Coronary artery (tissue), 2 donors: ENCODE measurements around the gene DCAF6.
A peak's percentile ranks its signal among the peaks of the same experiment; 100 is the strongest.

ENCODE experiments used
- DNase-seq: peaks from one replicate; pipeline ENCODE4 v3.0.0-alpha.2; 2017; ENCODE audit warnings: low spot score
- H3K27ac ChIP-seq, 2 donors: fragments of 200-600 bp; sonication (generic); one replicate each; pipeline ENCODE4 v1.5.1; 2016 to 2019
- H3K4me3 ChIP-seq: fragments of 200-600 bp; sonication (generic); 2 replicates; pipeline ENCODE4 v1.5.1; 2016; ENCODE audit warnings: mild to moderate bottlenecking, moderate library complexity
- CTCF ChIP-seq: fragments of 200-600 bp; sonication (generic); IDR thresholded peaks from one replicate; pipeline ENCODE4 v1.5.1; 2019; ENCODE audit warnings: antibody characterized with exemption

DCAF6 gene

GRCh38 chr1:168081373-168082007, 145.0 kb downstream of the DCAF6 start:
- no peak for DNase-seq
- H3K27ac ChIP-seq, result peak overlapping the region in 1 of 2 donors; percentile 84
- no peak for TF ChIP-seq CTCF
- H3K4me3 ChIP-seq, result no peak overlapping the region

GRCh38 chr1:168082008-168082876, 145.8 kb downstream of the DCAF6 start:
- H3K27ac ChIP-seq, result peak overlapping the region in 1 of 2 donors; percentile 84
- peak; percentile 76 for TF ChIP-seq CTCF
- DNase-seq, result no peak

GRCh38 chr1:168083456-168084325, 147.2 kb downstream of the DCAF6 start:
- TF ChIP-seq CTCF, result no peak
- DNase-seq, result peak; percentile 61
- Histone ChIP-seq H3K27ac (peak overlapping the region; percentile 72 to 85), H3K4me3 (no peak overlapping the region)

More at GRCh38 chr1:168082008-168082876, 145.8 kb downstream of the DCAF6 start:
- H3K4me3 ChIP-seq, result no peak overlapping the region

GRCh38 chr1:168084396-168085231, 148.1 kb downstream of the DCAF6 start:
- Histone ChIP-seq H3K4me3 (peak overlapping the region; percentile 57), H3K27ac (peak overlapping the region; percentile 72 to 85)
- peak; percentile 78 for TF ChIP-seq CTCF
- peak; percentile 72 for DNase-seq

GRCh38 chr1:168085401-168085872, 149.0 kb downstream of the DCAF6 start:
- TF ChIP-seq CTCF, result no peak
- Histone ChIP-seq H3K4me3 (peak overlapping the region; percentile 57), H3K27ac (peak overlapping the region; percentile 72 to 85)
- DNase-seq, result peak; percentile 87

- DNase-seq, result no peak
- H3K27ac ChIP-seq, result peak overlapping the region; percentile 72 to 85
- TF ChIP-seq CTCF, result no peak
Observed at GRCh38 chr1:168086438-168086837, 150.0 kb downstream of the DCAF6 start.

More at GRCh38 chr1:168086438-168086837, 150.0 kb downstream of the DCAF6 start:
- H3K4me3 ChIP-seq, result no peak overlapping the region
